GM19328 (cell line): Measurements from ENCODE around the gene ISM2.

ENCODE experiments used
- ATAC-seq: cut with Tn5 transposase; IDR thresholded peaks from one replicate; pipeline ENCODE4 v1.9.1; 2021; ENCODE audit warnings: mild to moderate bottlenecking, moderate library complexity; ENCODE audit not compliant: unreplicated experiment

Gene ISM2

GRCh38 chr14:77469539-77469938 is 29.1 kb downstream of the ISM2 start:
- no peak for ATAC-seq

- ATAC-seq = no peak
Measured at GRCh38 chr14:77469067-77469505, 29.5 kb downstream of the ISM2 start.

- no peak for ATAC-seq
Measured at GRCh38 chr14:77467801-77468200, 30.8 kb downstream of the ISM2 start.

- no peak for ATAC-seq
Measured at GRCh38 chr14:77459072-77459723, 39.4 kb downstream of the ISM2 start.

GRCh38 chr14:77458249-77458950 is 40.2 kb downstream of the ISM2 start:
- ATAC-seq = peak; percentile 18

GRCh38 chr14:77457522-77458248 is 40.9 kb downstream of the ISM2 start, which contains the start of the genes AHSA1 and VIPAS39:
Gene AHSA1, plus strand, starts transcription at chr14:77458093. Its CDS starts 97 bp downstream, at chr14:77458190.
Gene VIPAS39, minus strand, starts transcription at chr14:77457601. Its CDS starts 3,499 bp downstream, at chr14:77454102.
- ATAC-seq = peak; percentile 83

- peak; percentile 16 for ATAC-seq
Measured at GRCh38 chr14:77457115-77457521, 41.5 kb downstream of the ISM2 start.

- ATAC-seq = no peak
Measured at GRCh38 chr14:77455966-77456640, 42.5 kb downstream of the ISM2 start.

GRCh38 chr14:77442196-77442595 is 56.4 kb downstream of the ISM2 start:
- ATAC-seq = no peak

GRCh38 chr14:77439861-77440260 is 58.8 kb downstream of the ISM2 start:
- ATAC-seq = no peak

- ATAC-seq = no peak
Measured at GRCh38 chr14:77438596-77438995, 60.0 kb downstream of the ISM2 start.

GRCh38 chr14:77436042-77436441 is 62.6 kb downstream of the ISM2 start:
- ATAC-seq = no peak

GRCh38 chr14:77426396-77426795 is 72.2 kb downstream of the ISM2 start:
- ATAC-seq = no peak

GRCh38 chr14:77424862-77425261 is 73.8 kb downstream of the ISM2 start:
- no peak for ATAC-seq
